ENCODE measurements around the gene MSANTD2.

Gene MSANTD2

GRCh38 chr11:124811399-124812125, 11.4 kb upstream of the MSANTD2 start:
- DNase-seq (ENCODE audit: low spot score): no peak
- TF ChIP-seq, protein P1, sequence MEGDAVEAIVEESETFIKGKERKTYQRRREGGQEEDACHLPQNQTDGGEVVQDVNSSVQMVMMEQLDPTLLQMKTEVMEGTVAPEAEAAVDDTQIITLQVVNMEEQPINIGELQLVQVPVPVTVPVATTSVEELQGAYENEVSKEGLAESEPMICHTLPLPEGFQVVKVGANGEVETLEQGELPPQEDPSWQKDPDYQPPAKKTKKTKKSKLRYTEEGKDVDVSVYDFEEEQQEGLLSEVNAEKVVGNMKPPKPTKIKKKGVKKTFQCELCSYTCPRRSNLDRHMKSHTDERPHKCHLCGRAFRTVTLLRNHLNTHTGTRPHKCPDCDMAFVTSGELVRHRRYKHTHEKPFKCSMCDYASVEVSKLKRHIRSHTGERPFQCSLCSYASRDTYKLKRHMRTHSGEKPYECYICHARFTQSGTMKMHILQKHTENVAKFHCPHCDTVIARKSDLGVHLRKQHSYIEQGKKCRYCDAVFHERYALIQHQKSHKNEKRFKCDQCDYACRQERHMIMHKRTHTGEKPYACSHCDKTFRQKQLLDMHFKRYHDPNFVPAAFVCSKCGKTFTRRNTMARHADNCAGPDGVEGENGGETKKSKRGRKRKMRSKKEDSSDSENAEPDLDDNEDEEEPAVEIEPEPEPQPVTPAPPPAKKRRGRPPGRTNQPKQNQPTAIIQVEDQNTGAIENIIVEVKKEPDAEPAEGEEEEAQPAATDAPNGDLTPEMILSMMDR (IDR thresholded peaks at IDR 0.05; ENCODE audit: extremely low read depth, insufficient read depth, missing control alignments): no peak
- in situ Hi-C loops (cut with MboI; ENCODE audit: low pct_unique_long_range_greater_than_20kb, low sequenced_read_pairs, unreplicated experiment): no loop called here

DNA sequence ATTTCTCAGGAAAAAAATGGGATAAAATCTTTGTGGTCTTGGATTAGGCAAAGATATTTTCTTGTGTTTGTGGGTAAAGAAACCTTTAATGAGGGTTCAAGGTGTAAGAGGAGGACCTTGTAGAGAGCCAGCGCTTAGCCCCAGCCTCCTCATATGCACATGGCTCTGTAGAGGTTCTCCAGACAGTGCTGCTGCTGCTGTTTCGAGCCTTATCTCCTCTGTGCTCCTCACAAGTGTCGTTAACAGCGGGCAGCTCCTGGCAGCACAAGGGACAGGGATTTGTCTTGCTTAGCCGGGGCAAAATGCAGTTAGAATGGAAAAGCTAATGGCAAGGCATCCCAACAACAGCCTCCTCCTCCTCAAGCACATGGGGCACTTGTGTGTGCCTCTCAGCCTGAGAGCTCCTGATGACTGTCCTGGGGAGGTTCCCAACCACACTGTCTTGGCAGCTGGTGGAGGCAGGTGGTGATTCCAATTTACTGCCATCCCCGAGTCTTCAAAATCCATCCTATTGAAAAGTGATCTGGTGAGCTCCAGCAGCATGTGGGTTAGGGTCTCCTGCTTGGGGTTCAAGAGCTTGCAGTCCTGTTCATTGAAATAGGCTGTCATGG, 7.6 kb upstream of the MSANTD2 start:
- TF ChIP-seq, protein P1 (IDR thresholded peaks at IDR 0.05; ENCODE audit: extremely low read depth, insufficient read depth, missing control alignments): no peak
- in situ Hi-C loops (cut with MboI; ENCODE audit: low pct_unique_long_range_greater_than_20kb, low sequenced_read_pairs, unreplicated experiment): no loop called here
- no peak for DNase-seq (ENCODE audit: low spot score)

GRCh38 chr11:124807201-124807600, 7.0 kb upstream of the MSANTD2 start:
- DNase-seq (ENCODE audit: low spot score): no peak
- TF ChIP-seq, protein P1 (IDR thresholded peaks at IDR 0.05; ENCODE audit: extremely low read depth, insufficient read depth, missing control alignments): no peak
- in situ Hi-C loops (cut with MboI; ENCODE audit: low pct_unique_long_range_greater_than_20kb, low sequenced_read_pairs, unreplicated experiment): no loop called here

DNA sequence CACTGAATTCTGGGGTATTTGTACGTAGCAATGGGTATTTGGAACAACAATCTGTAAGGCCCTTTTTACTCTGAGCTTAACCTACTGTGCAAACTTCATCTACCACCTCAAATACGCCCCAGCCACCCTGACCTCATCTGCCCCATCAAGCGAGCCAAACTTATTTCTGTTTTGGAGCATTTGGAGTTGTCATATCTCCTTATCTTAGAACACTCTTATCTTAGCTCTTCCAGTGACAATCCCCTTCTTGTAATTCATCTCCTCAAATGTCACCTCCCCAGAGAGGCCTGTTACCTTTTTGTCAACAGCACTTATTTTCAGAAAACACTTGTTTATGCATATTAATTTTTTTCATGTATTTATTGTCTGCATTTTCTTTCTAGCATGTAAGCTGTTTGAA, 4.7 kb upstream of the MSANTD2 start:
- DNase-seq (ENCODE audit: low spot score): no peak
- TF ChIP-seq, protein P1 (IDR thresholded peaks at IDR 0.05; ENCODE audit: extremely low read depth, insufficient read depth, missing control alignments): no peak
- in situ Hi-C loops (cut with MboI; ENCODE audit: low pct_unique_long_range_greater_than_20kb, low sequenced_read_pairs, unreplicated experiment): no loop called here

GRCh38 chr11:124801636-124802312, 1.6 kb upstream of the MSANTD2 start:
- TF ChIP-seq, protein P1 (IDR thresholded peaks at IDR 0.05; ENCODE audit: extremely low read depth, insufficient read depth, missing control alignments): no peak
- no peak for DNase-seq (ENCODE audit: low spot score)
- in situ Hi-C loops (cut with MboI; ENCODE audit: low pct_unique_long_range_greater_than_20kb, low sequenced_read_pairs, unreplicated experiment): no loop called here

- TF ChIP-seq, protein P1 (IDR thresholded peaks at IDR 0.05; ENCODE audit: extremely low read depth, insufficient read depth, missing control alignments): no peak
- no peak for DNase-seq (ENCODE audit: low spot score)
- in situ Hi-C loops (cut with MboI; ENCODE audit: low pct_unique_long_range_greater_than_20kb, low sequenced_read_pairs, unreplicated experiment): no loop called here
These were observed 808 bp upstream of the MSANTD2 start for GRCh38 chr11:124801014-124801413.
